ENCODE measurements around the gene MSH6. TPM values are rescaled to one million over a fixed set of nuclear protein-coding genes. Genes with fewer than 3 reads are reported as not detected.

Gene MSH6, protein sequence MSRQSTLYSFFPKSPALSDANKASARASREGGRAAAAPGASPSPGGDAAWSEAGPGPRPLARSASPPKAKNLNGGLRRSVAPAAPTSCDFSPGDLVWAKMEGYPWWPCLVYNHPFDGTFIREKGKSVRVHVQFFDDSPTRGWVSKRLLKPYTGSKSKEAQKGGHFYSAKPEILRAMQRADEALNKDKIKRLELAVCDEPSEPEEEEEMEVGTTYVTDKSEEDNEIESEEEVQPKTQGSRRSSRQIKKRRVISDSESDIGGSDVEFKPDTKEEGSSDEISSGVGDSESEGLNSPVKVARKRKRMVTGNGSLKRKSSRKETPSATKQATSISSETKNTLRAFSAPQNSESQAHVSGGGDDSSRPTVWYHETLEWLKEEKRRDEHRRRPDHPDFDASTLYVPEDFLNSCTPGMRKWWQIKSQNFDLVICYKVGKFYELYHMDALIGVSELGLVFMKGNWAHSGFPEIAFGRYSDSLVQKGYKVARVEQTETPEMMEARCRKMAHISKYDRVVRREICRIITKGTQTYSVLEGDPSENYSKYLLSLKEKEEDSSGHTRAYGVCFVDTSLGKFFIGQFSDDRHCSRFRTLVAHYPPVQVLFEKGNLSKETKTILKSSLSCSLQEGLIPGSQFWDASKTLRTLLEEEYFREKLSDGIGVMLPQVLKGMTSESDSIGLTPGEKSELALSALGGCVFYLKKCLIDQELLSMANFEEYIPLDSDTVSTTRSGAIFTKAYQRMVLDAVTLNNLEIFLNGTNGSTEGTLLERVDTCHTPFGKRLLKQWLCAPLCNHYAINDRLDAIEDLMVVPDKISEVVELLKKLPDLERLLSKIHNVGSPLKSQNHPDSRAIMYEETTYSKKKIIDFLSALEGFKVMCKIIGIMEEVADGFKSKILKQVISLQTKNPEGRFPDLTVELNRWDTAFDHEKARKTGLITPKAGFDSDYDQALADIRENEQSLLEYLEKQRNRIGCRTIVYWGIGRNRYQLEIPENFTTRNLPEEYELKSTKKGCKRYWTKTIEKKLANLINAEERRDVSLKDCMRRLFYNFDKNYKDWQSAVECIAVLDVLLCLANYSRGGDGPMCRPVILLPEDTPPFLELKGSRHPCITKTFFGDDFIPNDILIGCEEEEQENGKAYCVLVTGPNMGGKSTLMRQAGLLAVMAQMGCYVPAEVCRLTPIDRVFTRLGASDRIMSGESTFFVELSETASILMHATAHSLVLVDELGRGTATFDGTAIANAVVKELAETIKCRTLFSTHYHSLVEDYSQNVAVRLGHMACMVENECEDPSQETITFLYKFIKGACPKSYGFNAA (N-terminal part only)
- total RNA-seq (2014; rRNA removed; shearing (Covaris generic)), result 46.9 and 56.2 TPM in 2 replicates
- polyA plus RNA-seq (2014; cell fraction: nucleus; rRNA removed), result 29.2 and 42.7 TPM in 2 replicates

DNA sequence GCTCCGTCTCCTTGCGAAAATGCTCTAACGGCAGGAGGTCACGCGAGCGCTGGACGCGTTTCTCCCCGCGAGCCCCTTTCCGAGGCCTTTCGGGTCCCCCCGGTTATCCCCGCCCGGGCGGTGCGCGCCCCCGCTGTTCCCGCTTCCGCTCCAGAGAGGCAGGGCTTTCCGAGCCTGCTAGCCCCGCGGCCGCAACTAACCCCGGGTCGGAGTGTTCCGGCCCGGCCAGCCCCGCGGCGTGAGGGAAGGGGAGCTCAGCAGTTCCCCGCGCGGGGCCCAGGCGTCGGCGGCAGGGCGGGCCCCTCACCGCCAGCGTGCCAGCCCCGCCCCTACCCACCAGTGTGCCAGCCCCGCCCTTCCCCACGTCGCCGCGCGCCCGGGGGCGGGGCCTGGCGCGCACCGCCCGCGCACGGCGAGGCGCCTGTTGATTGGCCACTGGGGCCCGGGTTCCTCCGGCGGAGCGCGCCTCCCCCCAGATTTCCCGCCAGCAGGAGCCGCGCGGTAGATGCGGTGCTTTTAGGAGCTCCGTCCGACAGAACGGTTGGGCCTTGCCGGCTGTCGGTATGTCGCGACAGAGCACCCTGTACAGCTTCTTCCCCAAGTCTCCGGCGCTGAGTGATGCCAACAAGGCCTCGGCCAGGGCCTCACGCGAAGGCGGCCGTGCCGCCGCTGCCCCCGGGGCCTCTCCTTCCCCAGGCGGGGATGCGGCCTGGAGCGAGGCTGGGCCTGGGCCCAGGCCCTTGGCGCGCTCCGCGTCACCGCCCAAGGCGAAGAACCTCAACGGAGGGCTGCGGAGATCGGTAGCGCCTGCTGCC lies at the start of gene MSH6:
Gene MSH6, plus strand, starts transcription at position 475 of the 815 bp plus-strand sequence. Its CDS starts 89 bp downstream, at position 564.
- peak; percentile 84 for DNase-seq (ENCODE audit: extremely low read depth, low read depth)

DNA sequence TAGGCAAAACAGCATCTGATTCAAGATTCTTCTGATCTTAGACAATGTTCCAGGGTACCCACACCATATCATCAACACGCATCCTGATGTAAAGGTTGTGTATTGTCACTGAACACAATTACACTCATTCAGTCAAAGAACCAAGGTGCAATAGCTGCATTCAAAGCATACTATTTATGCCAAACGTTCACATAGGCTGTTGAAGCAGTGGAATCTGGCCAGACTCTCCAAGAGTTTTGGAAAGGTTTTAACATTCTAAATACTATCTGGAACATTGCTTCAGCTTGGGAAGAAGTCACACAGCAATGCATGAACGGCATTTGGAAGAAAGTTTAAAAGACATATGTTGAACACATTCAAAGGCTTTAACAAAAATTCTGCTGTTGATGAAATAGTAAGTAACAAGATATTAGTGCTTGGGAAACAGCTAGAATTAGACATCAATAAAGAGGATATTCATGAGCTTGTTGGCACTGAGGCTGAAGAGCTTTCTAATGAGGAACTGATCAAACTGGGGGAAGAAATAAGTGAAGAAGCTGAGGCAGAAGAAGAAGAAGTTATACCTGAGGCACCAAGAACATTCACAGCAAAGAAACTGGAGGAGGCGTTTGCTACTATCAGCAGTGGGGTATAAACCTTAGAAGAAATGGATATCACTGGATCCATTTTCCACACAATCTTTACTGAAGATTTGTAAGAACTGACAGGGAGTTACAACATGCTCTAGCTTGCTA lies 47.6 kb upstream of the MSH6 start:
- no peak for DNase-seq (ENCODE audit: extremely low read depth, low read depth)

GRCh38 chr2:47735912-47736311 lies 47.0 kb upstream of the MSH6 start:
- DNase-seq (ENCODE audit: extremely low read depth, low read depth), result no peak

- DNase-seq (ENCODE audit: extremely low read depth, low read depth), result no peak
Measured at GRCh38 chr2:47737191-47737975, 45.6 kb upstream of the MSH6 start.

- DNase-seq (ENCODE audit: extremely low read depth, low read depth), result no peak
Measured at GRCh38 chr2:47738331-47738730, 44.6 kb upstream of the MSH6 start.

DNA sequence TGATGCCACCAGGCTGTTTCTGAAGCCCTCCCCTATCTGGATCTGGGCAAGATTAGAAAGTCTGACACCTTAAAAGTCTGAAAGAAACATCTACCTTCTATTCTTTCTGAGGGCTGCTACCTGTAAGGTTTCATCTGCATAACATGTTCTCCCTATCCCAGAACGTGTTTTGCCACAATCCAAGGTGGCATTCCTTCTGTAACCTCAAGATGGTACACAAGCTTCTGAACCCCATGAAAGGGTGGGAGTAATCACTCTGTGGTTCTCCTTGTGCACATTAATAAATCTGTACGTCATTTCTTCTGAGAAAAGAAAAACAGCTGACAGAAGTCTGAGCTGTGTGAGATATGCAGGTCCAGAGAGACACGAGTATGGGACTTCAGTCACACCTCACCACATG lies 41.8 kb upstream of the MSH6 start:
- DNase-seq (ENCODE audit: extremely low read depth, low read depth), result no peak

- no peak for DNase-seq (ENCODE audit: extremely low read depth, low read depth)
Measured at GRCh38 chr2:47741637-47742036, 41.3 kb upstream of the MSH6 start.

GRCh38 chr2:47744074-47744473 lies 38.9 kb upstream of the MSH6 start:
- DNase-seq (ENCODE audit: extremely low read depth, low read depth), result no peak

DNA sequence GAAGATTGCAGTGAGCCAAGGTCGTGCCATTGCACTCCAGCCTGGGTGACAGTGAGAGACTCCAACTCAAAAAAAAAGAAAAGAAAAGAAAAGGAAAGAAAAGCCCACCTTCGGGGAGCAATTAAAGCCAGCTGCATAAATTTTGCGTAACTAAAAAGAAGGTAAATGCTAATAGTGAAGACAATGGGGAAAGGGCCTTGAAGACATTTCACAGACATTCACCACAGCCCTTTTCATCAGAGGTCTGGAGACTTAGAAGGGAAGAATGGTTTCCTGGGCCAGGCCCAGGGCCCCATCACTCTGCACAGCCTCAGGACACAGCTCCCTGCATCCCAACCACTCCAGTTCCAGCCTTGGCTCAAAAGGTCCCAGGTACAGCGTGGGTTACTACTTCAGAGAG lies 35.1 kb upstream of the MSH6 start:
- DNase-seq (ENCODE audit: extremely low read depth, low read depth), result no peak

- no peak for DNase-seq (ENCODE audit: extremely low read depth, low read depth)
Measured at GRCh38 chr2:47751856-47752414, 31.0 kb upstream of the MSH6 start.

DNA sequence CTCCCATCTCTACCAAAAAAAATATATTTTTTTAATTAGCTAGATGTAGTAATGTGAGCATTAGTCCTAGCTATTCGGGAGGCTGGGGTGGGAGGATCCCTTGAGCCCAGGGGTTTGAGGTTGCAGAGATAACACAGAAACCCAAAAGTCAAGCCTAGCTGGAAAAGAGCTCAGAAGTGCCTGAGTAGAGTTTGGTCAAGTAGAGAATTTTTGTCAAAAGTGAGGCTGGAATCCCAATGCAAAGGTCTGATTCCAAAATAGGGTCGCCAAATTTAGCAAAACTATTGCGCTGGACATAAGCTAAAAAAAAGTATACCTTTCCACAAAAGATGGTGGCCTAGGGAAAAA lies 15.5 kb upstream of the MSH6 start:
- DNase-seq (ENCODE audit: extremely low read depth, low read depth), result no peak

DNA sequence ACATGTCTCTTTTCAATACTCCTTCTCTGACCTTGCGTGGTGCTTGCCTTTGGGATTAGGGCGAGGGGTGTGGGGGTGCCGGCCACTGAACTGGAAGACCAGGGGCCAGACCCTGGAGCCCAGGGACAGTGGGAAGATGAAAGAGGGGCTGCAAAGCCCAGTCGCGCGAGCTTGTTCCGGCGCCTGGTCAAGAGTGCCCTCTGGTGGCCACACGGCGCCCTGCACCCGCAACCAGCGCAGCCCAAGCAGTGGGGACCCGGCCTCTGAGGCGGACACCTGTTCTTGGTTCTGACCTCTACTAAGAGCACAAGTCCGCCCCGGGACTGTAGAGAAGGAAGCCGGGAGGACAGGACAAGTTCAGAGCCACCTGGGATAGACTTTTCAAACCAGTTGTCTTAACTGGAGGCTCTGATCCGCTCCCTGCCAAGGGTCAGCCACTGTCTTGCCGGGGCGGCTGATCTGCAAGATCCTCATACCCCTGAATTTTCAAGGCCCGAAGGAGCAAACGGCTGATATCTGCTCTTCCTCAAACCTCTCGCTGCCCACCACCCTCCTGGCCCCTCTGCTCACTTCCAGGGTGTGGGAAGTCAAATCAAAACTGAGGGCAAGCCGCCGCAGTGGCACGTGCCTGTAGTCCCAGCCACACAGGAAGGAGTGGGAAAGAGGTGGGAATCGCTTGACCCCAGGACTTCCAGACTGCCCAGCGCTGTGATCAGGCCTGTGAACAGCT lies 14.9 kb upstream of the MSH6 start:
- DNase-seq (ENCODE audit: extremely low read depth, low read depth), result peak; percentile 37

- DNase-seq (ENCODE audit: extremely low read depth, low read depth), result no peak
Measured at GRCh38 chr2:47769318-47769717, 13.6 kb upstream of the MSH6 start.

DNA sequence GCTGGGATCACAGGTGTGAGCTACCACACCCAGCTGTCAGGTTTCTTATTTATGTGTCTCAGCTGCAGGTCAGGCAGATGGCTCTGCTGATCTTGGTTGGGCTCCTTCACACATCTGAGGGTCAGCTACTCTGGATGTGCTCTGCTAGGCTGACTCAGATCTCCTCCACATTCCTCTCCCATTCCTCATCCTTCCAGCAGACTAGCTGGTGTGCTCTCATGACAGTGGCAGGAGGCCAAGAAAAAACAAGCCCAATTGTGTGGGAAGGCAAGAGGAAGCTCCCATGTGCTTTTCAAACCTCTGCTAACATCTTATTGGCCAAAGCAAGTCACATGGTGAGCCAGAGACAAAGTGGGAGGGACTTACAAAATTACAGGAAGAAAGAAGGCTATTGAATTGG lies 11.7 kb upstream of the MSH6 start:
- peak; percentile 28 for DNase-seq (ENCODE audit: extremely low read depth, low read depth)

DNA sequence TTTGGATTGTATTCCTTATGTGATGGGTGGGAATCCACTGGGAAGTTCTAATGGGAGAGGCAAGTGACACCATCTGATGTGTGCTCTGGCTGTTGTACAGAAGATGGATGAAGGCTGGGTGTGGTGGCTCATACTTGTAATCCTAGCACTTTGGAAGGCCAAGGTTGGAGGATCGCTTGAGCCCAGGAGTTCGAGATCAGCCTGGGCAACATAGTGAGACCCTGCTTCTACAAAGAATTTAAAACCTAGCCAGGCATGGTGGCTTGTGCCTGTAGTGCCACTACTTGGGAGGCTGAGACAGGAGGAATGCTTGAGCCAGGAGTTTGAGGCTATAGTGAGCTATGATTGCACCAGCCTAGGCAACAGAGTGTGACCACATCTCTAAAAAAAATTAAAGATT lies 10.6 kb upstream of the MSH6 start:
- DNase-seq (ENCODE audit: extremely low read depth, low read depth), result no peak

DNA sequence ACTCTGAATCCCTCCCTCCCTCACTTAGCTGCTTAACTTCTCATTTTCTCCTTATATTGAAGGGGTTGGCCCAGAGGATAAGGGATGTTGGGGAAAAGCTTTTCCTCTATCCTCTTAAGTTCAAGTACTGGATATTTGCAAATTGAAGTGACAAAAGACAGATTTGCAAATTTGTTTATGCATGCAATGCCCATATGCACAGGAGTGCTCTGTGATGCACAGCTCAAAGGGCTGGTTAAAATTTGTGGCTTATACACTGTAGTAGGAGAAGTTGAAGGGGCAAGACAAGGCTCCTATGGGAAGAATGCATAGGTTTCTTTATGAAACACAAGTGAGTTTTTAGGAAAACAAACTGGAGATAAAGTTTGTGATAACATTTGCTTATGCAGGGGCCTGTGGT lies 8.4 kb upstream of the MSH6 start:
- no peak for DNase-seq (ENCODE audit: extremely low read depth, low read depth)

DNA sequence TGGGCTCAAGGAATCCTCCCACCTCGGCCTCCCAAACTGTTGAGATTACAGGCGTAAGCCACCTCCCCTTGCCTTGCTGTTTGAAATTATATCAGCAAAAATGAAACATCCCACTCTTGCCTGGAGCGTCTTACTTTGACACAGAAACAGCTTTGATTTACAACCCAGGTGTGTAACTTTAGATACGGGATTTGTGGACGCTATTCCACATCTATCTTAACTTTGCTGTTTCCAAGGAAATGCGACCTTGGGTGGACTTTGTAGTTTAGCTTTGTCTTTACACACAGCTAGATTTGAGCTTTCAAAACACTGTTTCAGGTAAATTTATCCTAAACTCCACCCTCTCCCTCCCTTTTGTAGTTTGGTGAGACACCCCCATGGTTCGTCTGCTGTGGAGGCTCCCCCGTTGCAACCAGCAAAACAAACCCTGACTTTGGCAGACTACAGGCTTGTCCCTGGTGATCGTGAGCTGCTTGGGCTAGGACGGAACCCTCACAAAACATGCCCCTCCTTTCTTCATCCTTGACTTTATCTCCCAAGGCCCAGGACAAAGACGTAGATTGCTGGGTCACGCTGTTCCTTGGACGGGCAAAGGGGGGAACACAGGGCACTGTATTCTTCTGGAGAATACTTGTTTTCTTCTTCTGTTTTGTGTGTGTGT lies 5.5 kb upstream of the MSH6 start:
- no peak for DNase-seq (ENCODE audit: extremely low read depth, low read depth)

Measured in NCI-H460 (cell line).